Measurements from ENCODE around the gene DCAF15. TPM values are rescaled to one million over a fixed set of nuclear protein-coding genes. Genes with fewer than 3 reads are reported as not detected.

The DCAF15 gene
- total and polyA plus RNA-seq, 3 donors from 2014 or later: 79.3 to 151 (median 82.6) TPM

- TF ChIP-seq POLR2A (IDR thresholded peaks at IDR 0.05) (no peak), CTCF (IDR thresholded peaks at IDR 0.05) (no peak)
- 78 to 80% methylated on average over 1 to 11 of the region's 17 CpGs for WGBS, 2 donors
- H3K4me3 ChIP-seq: no peak overlapping the region
- no peak overlapping the region for H3K27ac ChIP-seq
- intact Hi-C loops (cut with DNase I; ENCODE audit: low total_unique reads): no loop called here
- H3K9me3 ChIP-seq: no peaks in the 10 kb centered on the region
- no peaks in the 10 kb centered on the region for H3K4me1 ChIP-seq
- no peaks in the 10 kb centered on the region for H3K27me3 ChIP-seq
- DNase-seq: no peak
- no peaks in the 10 kb centered on the region for H3K36me3 ChIP-seq (ENCODE audit: low read depth, missing control alignments)
These were observed 21.9 kb upstream of the DCAF15 start for GRCh38 chr19:13930402-13930801.

DNA sequence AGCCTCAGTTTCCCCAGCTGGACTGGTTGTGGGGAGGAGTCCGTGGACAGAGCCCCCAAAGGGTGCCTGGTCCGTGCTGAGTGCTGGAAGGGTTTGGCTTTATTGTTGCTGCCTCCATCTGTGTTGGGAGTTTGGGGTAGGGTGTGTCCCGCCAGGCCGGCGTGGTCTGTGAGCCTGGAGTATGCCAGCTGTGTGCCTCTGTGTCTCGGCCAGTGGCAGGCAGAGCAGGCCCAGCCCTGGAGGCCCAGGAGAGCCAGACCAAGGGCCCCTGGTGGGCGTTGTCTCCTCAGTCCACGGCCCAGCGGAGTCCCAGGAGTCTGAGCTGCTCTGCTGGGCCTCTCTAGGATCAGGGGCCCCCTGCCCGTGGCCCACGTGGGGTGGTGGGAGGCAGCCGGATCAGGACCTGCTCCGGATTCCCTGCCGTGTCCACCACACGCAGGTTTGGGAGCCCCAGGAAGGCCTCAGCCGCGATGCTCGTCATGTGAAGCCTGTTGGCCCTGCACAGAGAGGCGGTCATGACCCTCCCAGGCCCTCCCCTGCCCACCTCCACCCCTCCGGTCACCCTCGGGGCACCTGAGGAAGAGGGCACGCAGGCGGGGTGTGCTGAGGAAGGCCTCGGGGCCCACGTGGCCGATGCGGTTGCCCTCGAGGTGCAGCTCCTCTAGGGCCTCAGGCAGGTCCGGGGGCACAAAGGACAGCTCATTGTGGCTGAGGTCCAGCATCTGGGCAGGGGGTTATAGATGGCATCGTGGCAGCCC is 20.7 kb upstream of the DCAF15 start:
- Histone ChIP-seq H3K36me3 (ENCODE audit: low read depth, missing control alignments) (no peaks in the 10 kb centered on the region), H3K9me3 (no peaks in the 10 kb centered on the region), H3K4me3 (no peak overlapping the region), H3K27ac (no peak overlapping the region), H3K4me1 (no peaks in the 10 kb centered on the region), H3K27me3 (no peaks in the 10 kb centered on the region)
- intact Hi-C loops (cut with DNase I; ENCODE audit: low total_unique reads): no loop called here
- DNase-seq: no peak
- 80 to 81% methylated on average over 3 to 27 of the region's 30 CpGs for WGBS, 2 donors
- TF ChIP-seq CTCF (IDR thresholded peaks at IDR 0.05) (no peak), POLR2A (IDR thresholded peaks at IDR 0.05) (no peak)

- Histone ChIP-seq H3K27me3 (no peaks in the 10 kb centered on the region), H3K27ac (no peak overlapping the region), H3K9me3 (no peaks in the 10 kb centered on the region), H3K4me3 (no peak overlapping the region), H3K36me3 (ENCODE audit: low read depth, missing control alignments) (no peaks in the 10 kb centered on the region), H3K4me1 (no peaks in the 10 kb centered on the region)
- 92 to 95% methylated on average over 6 of the region's 6 CpGs for WGBS, 2 donors
- intact Hi-C loops (cut with DNase I; ENCODE audit: low total_unique reads): no loop called here
- TF ChIP-seq POLR2A (IDR thresholded peaks at IDR 0.05): no peak
- TF ChIP-seq CTCF (IDR thresholded peaks at IDR 0.05): no peak
- no peak for DNase-seq
These were observed 20.1 kb upstream of the DCAF15 start for GRCh38 chr19:13932149-13932637.

DNA sequence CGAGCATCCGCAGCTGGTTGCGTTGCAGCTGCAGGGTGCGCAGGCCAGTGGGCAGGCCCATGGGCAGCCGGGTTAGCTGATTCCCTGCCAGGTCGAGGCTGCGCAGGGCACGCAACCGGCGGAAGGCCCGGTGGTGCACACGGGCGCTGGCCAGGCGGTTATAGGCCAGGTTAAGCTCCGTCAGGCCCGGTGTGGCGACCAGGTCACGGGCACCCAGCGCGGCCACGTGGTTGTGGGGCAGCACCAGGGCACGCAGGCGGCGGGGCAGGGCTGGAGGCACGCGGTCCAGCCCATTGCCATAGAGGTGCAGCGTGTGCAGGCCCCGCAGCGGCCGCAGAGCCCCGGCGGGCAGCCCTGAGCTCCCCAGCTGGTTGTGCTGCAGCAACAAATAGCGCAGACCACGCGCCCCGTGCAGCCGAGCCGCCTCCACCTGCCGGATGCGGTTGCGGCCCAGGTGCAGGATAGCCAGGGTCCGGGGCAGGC is 19.4 kb upstream of the DCAF15 start:
- H3K4me1 ChIP-seq: peaks cover 4% of the 10 kb centered on the region
- H3K27ac ChIP-seq: no peak overlapping the region
- no peak for TF ChIP-seq POLR2A (IDR thresholded peaks at IDR 0.05)
- no peak for TF ChIP-seq CTCF (IDR thresholded peaks at IDR 0.05)
- WGBS, 2 donors: 94% methylated on average over 38 of the region's 42 CpGs; no CpG with 5 or more reads in 1 of the 2 donors
- H3K27me3 ChIP-seq: no peaks in the 10 kb centered on the region
- intact Hi-C loops (cut with DNase I; ENCODE audit: low total_unique reads): no loop called here
- H3K9me3 ChIP-seq: no peaks in the 10 kb centered on the region
- DNase-seq: no peak
- H3K4me3 ChIP-seq: no peak overlapping the region
- H3K36me3 ChIP-seq (ENCODE audit: low read depth, missing control alignments): no peaks in the 10 kb centered on the region

- no peak for TF ChIP-seq POLR2A (IDR thresholded peaks at IDR 0.05)
- no peak for TF ChIP-seq CTCF (IDR thresholded peaks at IDR 0.05)
These were observed 17.6 kb upstream of the DCAF15 start for GRCh38 chr19:13934785-13935109.

More at GRCh38 chr19:13934785-13935109, 17.6 kb upstream of the DCAF15 start:
- Histone ChIP-seq H3K27ac (no peak overlapping the region), H3K9me3 (no peaks in the 10 kb centered on the region), H3K27me3 (no peaks in the 10 kb centered on the region), H3K36me3 (ENCODE audit: low read depth, missing control alignments) (no peaks in the 10 kb centered on the region), H3K4me1 (peaks cover 4% of the 10 kb centered on the region), H3K4me3 (no peak overlapping the region)
- no peak for DNase-seq
- WGBS, 2 donors: 77 to 84% methylated on average over 2 of the region's 2 CpGs
- intact Hi-C loops (cut with DNase I; ENCODE audit: low total_unique reads): no loop called here
